HUES6 (cell line): ENCODE data around the gene KCNMA1.

Experiments used
- H3K27ac ChIP-seq: 2 replicates; pipeline ENCODE4 v1.7.0; 2013; ENCODE audit warnings: low read depth, mild to moderate bottlenecking, low read length, inconsistent platforms
- H3K27me3 ChIP-seq: 2 replicates; pipeline ENCODE4 v1.6.1; 2013; ENCODE audit warnings: low read length; ENCODE audit not compliant: control insufficient read depth, insufficient read depth
- H3K36me3 ChIP-seq: 2 replicates; pipeline ENCODE4 v1.6.1; 2013; ENCODE audit warnings: low read length; ENCODE audit not compliant: control insufficient read depth, insufficient read depth
- H3K4me1 ChIP-seq: 2 replicates; pipeline ENCODE4 v1.6.1; 2013; ENCODE audit warnings: low read length; ENCODE audit not compliant: control insufficient read depth, insufficient read depth
- H3K4me3 ChIP-seq: 2 replicates; pipeline ENCODE4 v1.5.1; 2013; ENCODE audit warnings: low read depth, low read length
- H3K9ac ChIP-seq: one replicate; pipeline ENCODE4 v1.6.1; 2013; ENCODE audit warnings: mild to moderate bottlenecking, low read length
- H3K9me3 ChIP-seq: 2 replicates; pipeline ENCODE4 v1.6.1; 2013; ENCODE audit warnings: low read depth, low read length; ENCODE audit not compliant: control insufficient read depth, insufficient read depth

Gene KCNMA1

GRCh38 chr10:77478962-77479359 lies 158.6 kb downstream of the KCNMA1 start:
- no peak overlapping the region for H3K27ac ChIP-seq
- no peaks in the 10 kb centered on the region for H3K36me3 ChIP-seq
- H3K9ac ChIP-seq: no peak overlapping the region
- H3K9me3 ChIP-seq: no peaks in the 10 kb centered on the region
- no peaks in the 10 kb centered on the region for H3K27me3 ChIP-seq
- H3K4me1 ChIP-seq: no peaks in the 10 kb centered on the region
- no peak overlapping the region for H3K4me3 ChIP-seq

GRCh38 chr10:77478247-77478961 lies 159.2 kb downstream of the KCNMA1 start:
- no peaks in the 10 kb centered on the region for H3K4me1 ChIP-seq
- H3K9me3 ChIP-seq: no peaks in the 10 kb centered on the region
- H3K27me3 ChIP-seq: no peaks in the 10 kb centered on the region
- no peak overlapping the region for H3K27ac ChIP-seq
- no peaks in the 10 kb centered on the region for H3K36me3 ChIP-seq
- no peak overlapping the region for H3K9ac ChIP-seq
- no peak overlapping the region for H3K4me3 ChIP-seq

GRCh38 chr10:77475522-77475921 lies 162.1 kb downstream of the KCNMA1 start:
- no peak overlapping the region for H3K4me3 ChIP-seq

GRCh38 chr10:77474939-77475338 lies 162.7 kb downstream of the KCNMA1 start:
- Histone ChIP-seq H3K9me3 (no peaks in the 10 kb centered on the region; the same call in 1 of the 2 replicates), H3K27ac (no peak overlapping the region), H3K4me1 (no peaks in the 10 kb centered on the region), H3K27me3 (no peaks in the 10 kb centered on the region), H3K4me3 (no peak overlapping the region), H3K36me3 (no peaks in the 10 kb centered on the region), H3K9ac (no peak overlapping the region)

More at GRCh38 chr10:77475522-77475921, 162.1 kb downstream of the KCNMA1 start:
- H3K9ac ChIP-seq: no peak overlapping the region
- no peak overlapping the region for H3K27ac ChIP-seq
- H3K27me3 ChIP-seq: no peaks in the 10 kb centered on the region
- H3K36me3 ChIP-seq: no peaks in the 10 kb centered on the region
- no peaks in the 10 kb centered on the region for H3K4me1 ChIP-seq
- no peaks in the 10 kb centered on the region; the same call in 1 of the 2 replicates for H3K9me3 ChIP-seq

GRCh38 chr10:77474386-77474785 lies 163.2 kb downstream of the KCNMA1 start:
- no peak overlapping the region for H3K27ac ChIP-seq
- H3K4me3 ChIP-seq: no peak overlapping the region
- H3K9me3 ChIP-seq: no peaks in the 10 kb centered on the region; the same call in 1 of the 2 replicates
- H3K27me3 ChIP-seq: no peaks in the 10 kb centered on the region
- H3K36me3 ChIP-seq: no peaks in the 10 kb centered on the region
- H3K9ac ChIP-seq: no peak overlapping the region
- no peaks in the 10 kb centered on the region for H3K4me1 ChIP-seq

GRCh38 chr10:77472146-77472545 lies 165.5 kb downstream of the KCNMA1 start:
- no peak overlapping the region for H3K27ac ChIP-seq
- H3K4me3 ChIP-seq: no peak overlapping the region
- no peaks in the 10 kb centered on the region for H3K36me3 ChIP-seq
- H3K9ac ChIP-seq: no peak overlapping the region
- no peaks in the 10 kb centered on the region; the same call in 1 of the 2 replicates for H3K9me3 ChIP-seq
- H3K27me3 ChIP-seq: no peaks in the 10 kb centered on the region
- no peaks in the 10 kb centered on the region for H3K4me1 ChIP-seq

- H3K27ac ChIP-seq: no peak overlapping the region
- H3K4me1 ChIP-seq: no peaks in the 10 kb centered on the region
- H3K4me3 ChIP-seq: no peak overlapping the region
- H3K27me3 ChIP-seq: no peaks in the 10 kb centered on the region
- H3K9me3 ChIP-seq: no peaks in the 10 kb centered on the region; the same call in 1 of the 2 replicates
- H3K36me3 ChIP-seq: no peaks in the 10 kb centered on the region
- no peak overlapping the region for H3K9ac ChIP-seq
Observed at GRCh38 chr10:77471069-77471536, 166.5 kb downstream of the KCNMA1 start.

GRCh38 chr10:77467422-77467963 lies 170.1 kb downstream of the KCNMA1 start:
- Histone ChIP-seq H3K4me3 (no peak overlapping the region), H3K27ac (no peak overlapping the region), H3K9ac (no peak overlapping the region), H3K9me3 (no peaks in the 10 kb centered on the region; the same call in 1 of the 2 replicates), H3K27me3 (no peaks in the 10 kb centered on the region), H3K36me3 (no peaks in the 10 kb centered on the region), H3K4me1 (peaks cover 8% of the 10 kb centered on the region)

- no peak overlapping the region for H3K9ac ChIP-seq
- peaks cover 13% of the 10 kb centered on the region for H3K4me1 ChIP-seq
- H3K27ac ChIP-seq: no peak overlapping the region
Observed at GRCh38 chr10:77463967-77464745, 173.5 kb downstream of the KCNMA1 start.

GRCh38 chr10:77463499-77463898 lies 174.1 kb downstream of the KCNMA1 start:
- no peak overlapping the region for H3K9ac ChIP-seq
- H3K27ac ChIP-seq: no peak overlapping the region
- no peaks in the 10 kb centered on the region for H3K9me3 ChIP-seq
- no peaks in the 10 kb centered on the region for H3K36me3 ChIP-seq
- no peaks in the 10 kb centered on the region for H3K27me3 ChIP-seq
- peaks cover 13% of the 10 kb centered on the region for H3K4me1 ChIP-seq
- H3K4me3 ChIP-seq: no peak overlapping the region

More at GRCh38 chr10:77463967-77464745, 173.5 kb downstream of the KCNMA1 start:
- Histone ChIP-seq H3K27me3 (no peaks in the 10 kb centered on the region), H3K36me3 (no peaks in the 10 kb centered on the region), H3K9me3 (no peaks in the 10 kb centered on the region), H3K4me3 (no peak overlapping the region)
